HEK293 (cell line): ENCODE measurements around the gene RANBP10.

ENCODE experiments used
- CTCF ChIA-PET: fragments of 350-600 bp; formaldehyde crosslinking; extraction: SDS; loops from one replicate; lab custom pipeline; 2021; ENCODE audit warnings: antibody characterized with exemption; lab: Yijun Ruan, JAX
- POLR2A ChIA-PET: fragments of 300-600 bp; formaldehyde crosslinking; extraction: SDS; loops from one replicate; lab custom pipeline; 2020; ENCODE audit warnings: antibody characterized with exemption, inconsistent platforms; lab: Yijun Ruan, JAX
- H3K27ac ChIP-seq: fragments of 200-500 bp; sonication (Bioruptor generic); 2 replicates; pipeline ENCODE4 v1.5.1; 2014; ENCODE audit warnings: low read depth, low read length, control low read depth, inconsistent platforms; ENCODE audit errors: extremely low read depth
- H3K36me3 ChIP-seq, 2 experiments: fragments of 200-500 bp in 1 of 2; sonication (Bioruptor generic) in 1 of 2; 1 replicate in 1 of 2; 2 replicates in 1 of 2; pipeline ENCODE4 v1.5.1; 2014 to 2017; ENCODE audit warnings: inconsistent platforms in 2 of 2, low read length in 2 of 2; ENCODE audit not compliant: control insufficient read depth in 2 of 2, insufficient read depth in 1 of 2
- H3K4me1 ChIP-seq: fragments of 200-500 bp; sonication (Bioruptor generic); 2 replicates; pipeline ENCODE4 v1.5.1; 2014; ENCODE audit warnings: mild to moderate bottlenecking, low read length, inconsistent platforms; ENCODE audit not compliant: control insufficient read depth, insufficient read depth
- H3K4me3 ChIP-seq: 2 replicates; pipeline ENCODE4 v1.5.1; 2011; ENCODE audit warnings: low read depth, mild to moderate bottlenecking, control low read depth, low read length, moderate library complexity
- H3K9me3 ChIP-seq: fragments of 200-500 bp; sonication (Bioruptor generic); 2 replicates; pipeline ENCODE4 v1.5.1; 2014; ENCODE audit warnings: low read depth, low read length, inconsistent platforms; ENCODE audit not compliant: control insufficient read depth, insufficient read depth
- BCL6B ChIP-seq: fragments of 450-650 bp; formaldehyde crosslinking; IDR thresholded peaks from 2 replicates; pipeline ENCODE4 v1.5.1; 2017; ENCODE audit warnings: missing biosample characterization, missing genetic modification characterization
- GLIS2 ChIP-seq: fragments of 450-650 bp; formaldehyde crosslinking; IDR thresholded peaks from 2 replicates; pipeline ENCODE4 v1.5.1; 2016; ENCODE audit warnings: missing biosample characterization, missing genetic modification characterization
- HOXA7 ChIP-seq: sonication (generic); formaldehyde crosslinking; IDR thresholded peaks from 2 replicates; pipeline ENCODE4 v1.8.1; 2022; ENCODE audit warnings: missing genetic modification reagents, borderline replicate concordance
- IKZF3 ChIP-seq: fragments of 450-650 bp; IDR thresholded peaks from 2 replicates; pipeline ENCODE4 v1.5.0; 2018; ENCODE audit warnings: missing biosample characterization, mild to moderate bottlenecking, missing genetic modification characterization, moderate library complexity
- KLF16 ChIP-seq: fragments of 450-650 bp; formaldehyde crosslinking; IDR thresholded peaks from 2 replicates; pipeline ENCODE4 v1.5.1; 2017; ENCODE audit warnings: missing biosample characterization, missing genetic modification characterization
- KLF8 ChIP-seq: fragments of 450-650 bp; formaldehyde crosslinking; IDR thresholded peaks from 2 replicates; pipeline ENCODE4 v1.5.1; 2016; ENCODE audit warnings: missing biosample characterization, missing genetic modification characterization
- PATZ1 ChIP-seq: fragments of 450-650 bp; formaldehyde crosslinking; IDR thresholded peaks from 2 replicates; pipeline ENCODE4 v1.5.1; 2016; ENCODE audit warnings: missing biosample characterization, missing genetic modification characterization
- RBAK ChIP-seq: fragments of 450-650 bp; formaldehyde crosslinking; IDR thresholded peaks from 2 replicates; pipeline ENCODE4 v1.5.1; 2016; ENCODE audit warnings: missing biosample characterization, missing genetic modification characterization
- SETDB1 ChIP-seq: IDR thresholded peaks from one replicate; pipeline ENCODE4 v1.6.1; 2017; ENCODE audit warnings: mild to moderate bottlenecking, low read length, moderate library complexity, mixed read lengths; ENCODE audit not compliant: insufficient read length
- SP2 ChIP-seq: fragments of 450-650 bp; formaldehyde crosslinking; IDR thresholded peaks from 2 replicates; pipeline ENCODE4 v1.5.1; 2016; ENCODE audit warnings: missing biosample characterization, missing genetic modification characterization
- SP7 ChIP-seq: fragments of 450-650 bp; formaldehyde crosslinking; IDR thresholded peaks from 2 replicates; pipeline ENCODE4 v1.5.1; 2016; ENCODE audit warnings: missing biosample characterization, missing genetic modification characterization
- ZBTB21 ChIP-seq: fragments of 450-650 bp; formaldehyde crosslinking; IDR thresholded peaks from 2 replicates; pipeline ENCODE4 v1.5.1; 2017; ENCODE audit warnings: missing biosample characterization, missing genetic modification characterization
- ZBTB48 ChIP-seq: fragments of 450-650 bp; formaldehyde crosslinking; IDR thresholded peaks from 2 replicates; pipeline ENCODE4 v1.5.1; 2016; ENCODE audit warnings: missing biosample characterization, missing genetic modification characterization
- ZEB2 ChIP-seq: fragments of 450-650 bp; formaldehyde crosslinking; IDR thresholded peaks from 2 replicates; pipeline ENCODE4 v1.5.1; 2016; ENCODE audit warnings: missing biosample characterization, missing genetic modification characterization
- ZNF138 ChIP-seq: fragments of 450-650 bp; formaldehyde crosslinking; IDR thresholded peaks from 2 replicates; pipeline ENCODE4 v1.5.1; 2016; ENCODE audit warnings: missing biosample characterization, missing genetic modification characterization, borderline replicate concordance
- ZNF174 ChIP-seq: fragments of 450-650 bp; formaldehyde crosslinking; IDR thresholded peaks from 2 replicates; pipeline ENCODE4 v1.5.0; 2017; ENCODE audit warnings: missing biosample characterization, mild to moderate bottlenecking, missing genetic modification characterization
- ZNF211 ChIP-seq: fragments of 450-650 bp; formaldehyde crosslinking; IDR thresholded peaks from 2 replicates; pipeline ENCODE4 v1.5.1; 2016; ENCODE audit warnings: low read depth, missing biosample characterization, missing genetic modification characterization
- ZNF239 ChIP-seq: fragments of 450-650 bp; formaldehyde crosslinking; IDR thresholded peaks from 2 replicates; pipeline ENCODE4 v1.5.1; 2016; ENCODE audit warnings: missing biosample characterization, missing genetic modification characterization
- ZNF274 ChIP-seq, 2 experiments: fragments of 200-500 bp in 1 of 2; fragments of 450-650 bp in 1 of 2; sonication (Bioruptor generic) in 1 of 2; formaldehyde crosslinking in 1 of 2; IDR thresholded peaks; 2 replicates each; pipeline versions ENCODE4 v1.5.1 to v1.6.1; 2014 to 2016; ENCODE audit warnings: borderline replicate concordance in 1 of 2, inconsistent platforms in 1 of 2, low read length in 1 of 2, missing biosample characterization in 1 of 2, missing genetic modification characterization in 1 of 2
- ZNF341 ChIP-seq: fragments of 450-650 bp; formaldehyde crosslinking; IDR thresholded peaks from 2 replicates; pipeline ENCODE4; 2016; ENCODE audit warnings: low read depth, missing biosample characterization, missing genetic modification characterization
- ZNF433 ChIP-seq: fragments of 450-650 bp; formaldehyde crosslinking; IDR thresholded peaks from 2 replicates; pipeline ENCODE4 v1.5.1; 2016; ENCODE audit warnings: missing biosample characterization, missing genetic modification characterization, low read depth
- ZNF510 ChIP-seq: fragments of 450-650 bp; formaldehyde crosslinking; IDR thresholded peaks from 2 replicates; pipeline ENCODE4 v1.5.1; 2018; ENCODE audit warnings: mild to moderate bottlenecking, missing genetic modification characterization, missing biosample characterization; ENCODE audit not compliant: insufficient replicate concordance
- ZNF521 ChIP-seq: fragments of 450-650 bp; formaldehyde crosslinking; IDR thresholded peaks from 2 replicates; pipeline ENCODE4 v1.5.1; 2017; ENCODE audit warnings: missing biosample characterization, mild to moderate bottlenecking, missing genetic modification characterization
- ZNF660 ChIP-seq: fragments of 450-650 bp; IDR thresholded peaks from 2 replicates; pipeline ENCODE4 v1.5.1; 2018; ENCODE audit warnings: missing biosample characterization, mild to moderate bottlenecking, missing genetic modification characterization
- ZNF768 ChIP-seq: fragments of 450-650 bp; formaldehyde crosslinking; IDR thresholded peaks from 2 replicates; pipeline ENCODE4 v1.5.1; 2018; ENCODE audit warnings: missing biosample characterization, mild to moderate bottlenecking, missing genetic modification characterization
- TF ChIP-seq, protein P1 (sequence below): fragments of 450-650 bp; formaldehyde crosslinking; IDR thresholded peaks from 2 replicates; pipeline ENCODE4 v1.5.1; 2017; ENCODE audit warnings: missing biosample characterization, mild to moderate bottlenecking, missing genetic modification characterization, moderate library complexity
- TF ChIP-seq, protein P2 (sequence below): fragments of 450-650 bp; formaldehyde crosslinking; IDR thresholded peaks from 2 replicates; pipeline ENCODE4 v1.5.1; 2016; ENCODE audit warnings: missing biosample characterization, missing genetic modification characterization
- TF ChIP-seq, protein P3 (sequence below): fragments of 450-650 bp; formaldehyde crosslinking; IDR thresholded peaks from 2 replicates; pipeline ENCODE4 v1.5.1; 2016; ENCODE audit warnings: missing biosample characterization, missing genetic modification characterization

RANBP10 gene

DNA sequence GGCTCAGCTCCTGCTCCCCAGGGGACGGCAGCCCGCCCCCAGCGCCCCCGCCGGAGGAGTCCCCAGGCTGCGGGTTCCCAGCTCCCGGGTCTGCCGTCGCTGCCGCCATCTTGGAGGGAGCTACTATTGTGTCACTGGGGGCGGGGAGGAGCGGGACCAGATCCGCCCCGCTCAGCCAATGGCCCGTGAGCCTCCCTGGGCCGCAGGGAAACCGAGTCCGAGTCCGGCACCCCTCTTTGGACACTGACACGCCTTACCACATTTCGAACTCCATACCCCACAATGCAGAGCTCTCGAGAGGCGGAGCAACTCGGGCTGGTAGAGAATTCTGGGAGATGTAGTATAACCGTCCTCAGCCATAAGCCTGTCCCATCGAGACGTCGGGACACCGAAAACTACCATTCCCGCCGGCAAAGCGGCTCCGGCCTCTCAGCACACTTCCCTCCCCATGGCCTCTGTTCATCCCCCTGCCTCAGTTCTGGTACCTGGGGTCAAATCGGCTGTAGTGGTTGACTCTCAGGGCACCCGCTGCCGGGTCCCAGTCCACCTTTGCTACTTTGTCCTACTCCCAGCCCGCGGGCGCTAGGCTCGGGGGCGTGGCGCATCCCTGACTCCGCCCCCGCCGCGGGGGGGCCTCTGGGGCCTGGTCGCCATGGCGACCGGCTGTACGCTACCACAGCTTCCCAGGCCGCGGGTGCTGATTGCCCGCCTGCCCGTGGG, at the start of gene RANBP10, which contains the start of gene TSNAXIP1:
Gene RANBP10 (minus strand): TSS at position 133 of the 720 bp plus-strand sequence. CDS start 24 bp downstream, at position 109.
Gene TSNAXIP1 (plus strand): TSS at position 462 of the 720 bp plus-strand sequence. CDS start 261 bp downstream, outside the sequence.
- Histone ChIP-seq H3K4me3 (peak within 1 kb of the TSS; percentile 88), H3K9me3 (no peaks in the 10 kb centered on the region), H3K4me1 (peaks cover 8% of the 10 kb centered on the region), H3K27ac (peak within 1 kb of the TSS; percentile 18; the same call in 1 of the 2 replicates), H3K36me3 (peaks cover 0 to 25% of the 10 kb centered on the region in 2 experiments; a peak in 2 of 3 replicates)
- ChIA-PET CTCF (interaction anchor here (0.6 to 2.7 kb wide), 8 partner anchors 10 to 136 kb away, joined by 3 to 43 read pairs (median 3); no protein-coding TSS in a partner anchor), POLR2A (interaction anchor here (0.6 to 1.7 kb wide), 28 partner anchors 8 to 285 kb away, joined by 3 to 25 read pairs (median 4); partner anchors contain the start of genes ACD, CTCF, GFOD2 and NUTF2)
- TF ChIP-seq KLF16 (tag by site-specific recombination) (0 out of 2 replicates have a peak, but pooled peaks have one; percentile 60), ZNF521 (tag by site-specific recombination) (no peak), SP2 (peak; percentile 87), ZBTB48 (no peak), ZBTB21 (tag by site-specific recombination) (no peak), RBAK (tag by site-specific recombination) (no peak), SP7 (tag by site-specific recombination) (peak; percentile 58; the same call in 1 of the 2 replicates), ZNF660 (peak; percentile 96), BCL6B (tag by site-specific recombination) (no peak), ZNF768 (no peak), ZEB2 (tag by site-specific recombination) (no peak), GLIS2 (tag by site-specific recombination) (peak; percentile 86), ZNF174 (tag by site-specific recombination) (no peak), SETDB1 (no peak), ZNF341 (tag by site-specific recombination) (peak; percentile 72), IKZF3 (tag by site-specific recombination) (0 out of 2 replicates have a peak, but pooled peaks have one; percentile 17), ZNF510 (tag by site-specific recombination) (no peak), HOXA7 (CRISPR knock-in tag) (no peak), ZNF274 (IDR thresholded peaks at IDR 0.05; ENCODE audit: low read length) (no peak), ZNF274 (tag by site-specific recombination; IDR thresholded peaks at IDR 0.05; ENCODE audit: borderline replicate concordance) (no peak), PATZ1 (tag by site-specific recombination) (peak; percentile 99), ZNF239 (no peak), ZNF433 (tag by site-specific recombination) (no peak), ZNF211 (no peak), KLF8 (peak; percentile 75; the same call in 1 of the 2 replicates), ZNF138 (tag by site-specific recombination) (no peak)
- TF ChIP-seq, protein P1, sequence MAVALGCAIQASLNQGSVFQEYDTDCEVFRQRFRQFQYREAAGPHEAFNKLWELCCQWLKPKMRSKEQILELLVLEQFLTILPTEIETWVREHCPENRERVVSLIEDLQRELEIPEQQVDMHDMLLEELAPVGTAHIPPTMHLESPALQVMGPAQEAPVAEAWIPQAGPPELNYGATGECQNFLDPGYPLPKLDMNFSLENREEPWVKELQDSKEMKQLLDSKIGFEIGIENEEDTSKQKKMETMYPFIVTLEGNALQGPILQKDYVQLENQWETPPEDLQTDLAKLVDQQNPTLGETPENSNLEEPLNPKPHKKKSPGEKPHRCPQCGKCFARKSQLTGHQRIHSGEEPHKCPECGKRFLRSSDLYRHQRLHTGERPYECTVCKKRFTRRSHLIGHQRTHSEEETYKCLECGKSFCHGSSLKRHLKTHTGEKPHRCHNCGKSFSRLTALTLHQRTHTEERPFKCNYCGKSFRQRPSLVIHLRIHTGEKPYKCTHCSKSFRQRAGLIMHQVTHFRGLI (tag by site-specific recombination) = 0 out of 2 replicates have a peak, but pooled peaks have one; percentile 22
- TF ChIP-seq, protein P2, sequence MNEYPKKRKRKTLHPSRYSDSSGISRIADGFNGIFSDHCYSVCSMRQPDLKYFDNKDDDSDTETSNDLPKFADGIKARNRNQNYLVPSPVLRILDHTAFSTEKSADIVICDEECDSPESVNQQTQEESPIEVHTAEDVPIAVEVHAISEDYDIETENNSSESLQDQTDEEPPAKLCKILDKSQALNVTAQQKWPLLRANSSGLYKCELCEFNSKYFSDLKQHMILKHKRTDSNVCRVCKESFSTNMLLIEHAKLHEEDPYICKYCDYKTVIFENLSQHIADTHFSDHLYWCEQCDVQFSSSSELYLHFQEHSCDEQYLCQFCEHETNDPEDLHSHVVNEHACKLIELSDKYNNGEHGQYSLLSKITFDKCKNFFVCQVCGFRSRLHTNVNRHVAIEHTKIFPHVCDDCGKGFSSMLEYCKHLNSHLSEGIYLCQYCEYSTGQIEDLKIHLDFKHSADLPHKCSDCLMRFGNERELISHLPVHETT (tag by site-specific recombination) = no peak
- TF ChIP-seq, protein P3, sequence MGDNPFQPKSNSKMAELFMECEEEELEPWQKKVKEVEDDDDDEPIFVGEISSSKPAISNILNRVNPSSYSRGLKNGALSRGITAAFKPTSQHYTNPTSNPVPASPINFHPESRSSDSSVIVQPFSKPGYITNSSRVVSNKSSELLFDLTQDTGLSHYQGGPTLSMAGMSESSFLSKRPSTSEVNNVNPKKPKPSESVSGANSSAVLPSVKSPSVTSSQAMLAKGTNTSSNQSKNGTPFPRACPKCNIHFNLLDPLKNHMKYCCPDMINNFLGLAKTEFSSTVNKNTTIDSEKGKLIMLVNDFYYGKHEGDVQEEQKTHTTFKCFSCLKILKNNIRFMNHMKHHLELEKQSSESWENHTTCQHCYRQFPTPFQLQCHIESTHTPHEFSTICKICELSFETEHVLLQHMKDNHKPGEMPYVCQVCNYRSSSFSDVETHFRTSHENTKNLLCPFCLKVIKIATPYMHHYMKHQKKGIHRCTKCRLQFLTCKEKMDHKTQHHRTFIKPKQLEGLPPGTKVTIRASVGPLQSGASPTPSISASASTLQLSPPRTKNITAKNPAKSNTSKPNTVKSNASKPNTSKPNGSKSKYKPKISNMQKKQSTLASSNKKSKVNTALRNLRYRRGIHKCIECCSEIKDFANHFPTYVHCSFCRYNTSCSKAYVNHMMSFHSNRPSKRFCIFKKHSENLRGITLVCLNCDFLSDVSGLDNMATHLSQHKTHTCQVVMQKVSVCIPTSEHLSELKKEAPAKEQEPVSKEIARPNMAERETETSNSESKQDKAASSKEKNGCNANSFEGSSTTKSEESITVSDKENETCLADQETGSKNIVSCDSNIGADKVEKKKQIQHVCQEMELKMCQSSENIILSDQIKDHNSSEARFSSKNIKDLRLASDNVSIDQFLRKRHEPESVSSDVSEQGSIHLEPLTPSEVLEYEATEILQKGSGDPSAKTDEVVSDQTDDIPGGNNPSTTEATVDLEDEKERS (tag by site-specific recombination) = no peak
